WI38 (cell line): ENCODE measurements around the gene FRRS1.
"Not testable (repeated sequence)": the region's sequence is repeated elsewhere in the genome, so short reads cannot be mapped to it uniquely, and the experiment has no call there.

Experiments used
- H3K4me3 ChIP-seq: 2 replicates; pipeline ENCODE4 v1.5.1; 2011; ENCODE audit warnings: low read depth, mild to moderate bottlenecking, control low read depth, low read length
- TF ChIP-seq, protein P1 (sequence below): IDR thresholded peaks from 2 replicates; pipeline ENCODE4 v1.5.1; 2012; ENCODE audit warnings: low read depth, mild to moderate bottlenecking, control low read depth, low read length

Gene FRRS1

DNA sequence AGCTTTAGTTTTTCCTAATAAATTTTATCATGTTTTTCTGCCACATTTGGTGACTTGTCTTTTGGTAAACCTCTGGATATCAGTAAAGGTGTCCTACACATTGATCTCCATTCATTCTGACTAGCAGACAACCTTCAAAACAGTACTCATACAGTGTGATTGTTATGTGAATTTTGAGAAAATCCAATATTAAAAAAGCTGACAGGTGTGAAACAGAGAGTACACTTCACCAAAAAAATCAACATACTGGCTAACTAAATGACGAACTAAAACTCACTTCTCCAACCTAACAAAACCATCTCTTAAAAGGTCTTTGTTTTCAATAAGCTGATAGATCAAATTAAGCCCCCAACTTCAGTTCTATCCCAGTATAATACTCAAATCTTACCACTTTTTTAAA is 1.5 kb downstream of the FRRS1 start:
- TF ChIP-seq, protein P1, sequence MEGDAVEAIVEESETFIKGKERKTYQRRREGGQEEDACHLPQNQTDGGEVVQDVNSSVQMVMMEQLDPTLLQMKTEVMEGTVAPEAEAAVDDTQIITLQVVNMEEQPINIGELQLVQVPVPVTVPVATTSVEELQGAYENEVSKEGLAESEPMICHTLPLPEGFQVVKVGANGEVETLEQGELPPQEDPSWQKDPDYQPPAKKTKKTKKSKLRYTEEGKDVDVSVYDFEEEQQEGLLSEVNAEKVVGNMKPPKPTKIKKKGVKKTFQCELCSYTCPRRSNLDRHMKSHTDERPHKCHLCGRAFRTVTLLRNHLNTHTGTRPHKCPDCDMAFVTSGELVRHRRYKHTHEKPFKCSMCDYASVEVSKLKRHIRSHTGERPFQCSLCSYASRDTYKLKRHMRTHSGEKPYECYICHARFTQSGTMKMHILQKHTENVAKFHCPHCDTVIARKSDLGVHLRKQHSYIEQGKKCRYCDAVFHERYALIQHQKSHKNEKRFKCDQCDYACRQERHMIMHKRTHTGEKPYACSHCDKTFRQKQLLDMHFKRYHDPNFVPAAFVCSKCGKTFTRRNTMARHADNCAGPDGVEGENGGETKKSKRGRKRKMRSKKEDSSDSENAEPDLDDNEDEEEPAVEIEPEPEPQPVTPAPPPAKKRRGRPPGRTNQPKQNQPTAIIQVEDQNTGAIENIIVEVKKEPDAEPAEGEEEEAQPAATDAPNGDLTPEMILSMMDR = no peak
- no peak overlapping the region for H3K4me3 ChIP-seq

DNA sequence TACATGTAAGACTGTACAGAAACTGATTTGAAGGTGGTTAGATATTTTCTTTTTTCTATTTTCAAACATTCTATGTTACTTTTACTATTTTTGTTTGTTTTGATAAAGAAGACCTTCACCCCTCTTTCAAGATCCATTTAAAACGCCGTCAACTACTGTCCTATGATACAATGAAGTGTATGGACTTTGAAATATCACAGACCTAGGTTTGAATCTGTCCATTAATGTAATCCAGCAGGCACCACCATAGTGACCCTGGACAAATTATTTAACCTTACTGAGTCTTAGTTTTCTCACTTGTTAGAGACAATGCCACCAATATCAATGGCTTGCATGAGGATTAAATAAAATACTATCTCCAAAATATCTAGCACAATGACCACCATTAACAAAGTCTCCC is 2.0 kb downstream of the FRRS1 start:
- no peak overlapping the region for H3K4me3 ChIP-seq
- TF ChIP-seq, protein P1 = no peak

DNA sequence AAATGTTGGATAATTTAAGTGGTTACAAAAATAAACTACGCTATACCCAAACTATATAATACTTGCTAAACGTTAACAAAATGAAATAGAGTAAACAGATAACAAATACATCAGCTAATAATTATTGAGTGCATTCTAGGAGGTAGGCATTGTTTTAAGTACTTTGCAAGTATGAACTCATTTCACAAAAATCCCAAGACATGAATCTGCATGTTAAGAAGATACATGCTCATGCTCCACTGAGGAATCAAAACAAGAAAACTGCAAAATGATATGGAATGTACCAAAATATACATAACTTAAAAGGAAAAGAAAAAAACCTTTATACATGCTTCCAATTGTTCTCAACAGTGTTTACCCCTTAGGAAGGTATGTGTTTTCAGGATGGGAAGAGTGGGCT is 2.5 kb downstream of the FRRS1 start:
- H3K4me3 ChIP-seq = no peak overlapping the region
- TF ChIP-seq, protein P1 = no peak

DNA sequence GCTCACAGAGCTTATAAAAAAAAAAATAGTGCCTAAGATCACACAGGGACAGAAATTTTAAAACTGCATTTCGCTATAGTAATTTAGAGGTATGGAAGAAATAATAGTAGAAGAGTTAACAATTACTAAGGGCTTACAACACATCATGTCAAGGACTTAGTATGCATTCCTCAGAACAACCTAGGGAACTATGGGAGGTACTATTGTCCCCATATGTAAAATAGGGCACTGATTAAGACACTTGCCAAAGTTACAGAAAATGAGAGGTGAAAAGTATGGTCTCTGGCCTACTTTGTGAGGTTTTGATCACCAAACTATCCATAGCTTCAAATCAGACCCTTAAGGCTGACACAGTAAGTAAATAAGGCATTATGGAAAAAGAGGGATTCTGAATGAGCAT is 4.7 kb downstream of the FRRS1 start:
- TF ChIP-seq, protein P1 = no peak
- H3K4me3 ChIP-seq = no peak overlapping the region

DNA sequence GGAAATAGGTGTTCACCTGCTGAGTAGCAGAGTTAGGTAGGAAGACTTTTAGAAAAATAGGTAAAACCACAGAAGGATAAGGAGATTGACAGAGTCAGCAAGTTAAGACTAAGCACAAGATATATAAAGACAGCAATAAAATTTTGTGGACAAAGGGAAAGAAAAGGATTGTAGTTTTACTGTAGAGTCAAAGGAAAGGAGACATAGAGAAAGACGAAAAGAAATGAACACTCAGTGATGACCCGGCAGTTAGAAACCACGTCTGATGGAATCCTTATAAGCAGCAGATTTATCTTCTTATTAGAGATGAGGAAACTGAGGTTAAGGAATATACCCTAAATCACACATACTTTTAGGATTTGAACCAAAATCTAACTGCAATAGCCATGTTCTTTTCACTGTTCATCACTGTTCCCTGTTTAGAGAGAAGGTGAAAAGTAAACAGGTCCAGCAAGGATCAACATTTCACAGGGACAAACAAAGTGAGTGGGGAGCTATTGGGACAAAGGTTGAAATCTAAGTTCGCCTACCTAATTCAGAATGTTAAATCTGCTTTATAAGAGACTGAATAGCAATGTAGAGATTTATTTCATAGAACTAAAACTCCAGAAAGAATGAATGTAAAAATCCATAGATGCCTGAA is 6.8 kb downstream of the FRRS1 start:
- no peak overlapping the region for H3K4me3 ChIP-seq
- TF ChIP-seq, protein P1 = no peak

DNA sequence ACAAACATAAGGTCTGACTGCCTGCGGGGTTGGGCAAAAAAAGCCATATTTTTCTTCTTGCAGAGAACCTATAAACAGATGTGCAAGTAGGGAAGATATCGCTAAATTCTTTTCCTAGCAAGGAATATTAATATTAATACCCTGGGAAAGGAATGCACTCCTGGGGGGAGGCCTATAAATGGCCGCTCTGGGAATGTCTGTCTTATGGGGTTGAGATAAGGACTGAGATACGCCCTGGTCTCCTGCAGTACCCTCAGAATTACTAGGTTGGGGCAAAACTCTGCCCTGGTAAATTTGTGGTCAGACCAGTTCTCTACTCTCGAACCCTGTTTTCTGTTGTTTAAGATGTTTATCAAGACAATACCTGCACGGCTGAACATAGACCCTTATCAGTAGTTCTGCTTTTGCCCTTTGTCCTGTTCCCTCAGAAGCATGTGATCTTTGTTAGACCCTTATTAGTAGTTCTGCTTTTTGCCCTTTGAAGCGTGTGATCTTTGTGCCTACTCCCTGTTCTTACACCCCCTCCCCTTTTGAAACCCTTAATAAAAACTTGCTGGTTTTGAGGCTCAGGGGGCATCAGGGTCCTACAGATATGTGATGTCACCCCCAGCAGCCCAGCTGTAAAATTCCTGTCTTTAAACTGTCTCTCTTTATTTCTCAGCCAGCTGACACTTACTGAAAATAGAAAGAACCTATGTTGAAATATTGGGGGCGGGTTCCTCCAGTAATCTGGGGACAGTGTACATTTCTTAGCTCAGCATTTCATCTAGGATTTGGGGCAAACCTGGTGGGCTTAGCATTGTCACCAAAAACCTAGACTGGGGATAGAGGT is 7.5 kb downstream of the FRRS1 start:
- not testable (repeated sequence) for H3K4me3 ChIP-seq

DNA sequence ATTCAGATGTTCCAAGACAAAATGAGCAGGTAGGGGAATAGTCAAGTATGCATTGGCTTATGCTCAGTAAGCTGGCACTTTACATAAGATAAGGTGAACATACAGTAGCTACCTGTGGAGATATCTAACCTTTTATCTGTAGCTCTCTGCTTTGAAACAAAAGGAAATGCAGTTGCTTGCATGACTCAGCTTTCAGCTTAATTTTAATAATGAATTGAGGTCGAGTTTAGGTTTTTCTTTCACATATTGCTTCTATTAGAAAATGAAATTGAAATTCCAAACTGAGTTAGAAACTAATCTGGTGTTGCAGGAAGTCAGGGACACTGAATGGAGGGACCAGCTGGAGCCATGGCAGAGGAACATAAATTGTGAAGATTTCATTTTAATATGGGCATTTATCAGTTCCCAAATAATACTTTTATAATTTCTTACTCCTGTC is 8.3 kb downstream of the FRRS1 start:
- TF ChIP-seq, protein P1 = no peak
- no peak overlapping the region for H3K4me3 ChIP-seq
